GM12864 (cell line): ENCODE results near the gene DNASE2B.

Experiments
- DNase-seq: peaks from one replicate; pipeline ENCODE4 v3.0.0-alpha.2; 2011; ENCODE audit warnings: low read depth
- H3K4me3 ChIP-seq: 2 replicates; pipeline ENCODE4 v1.5.1; 2011; ENCODE audit warnings: mild to moderate bottlenecking, low read depth, low read length, control low read depth
- TF ChIP-seq, protein P1 (sequence below): IDR thresholded peaks from 2 replicates; pipeline ENCODE4 v1.5.1; 2011; ENCODE audit warnings: low read depth, mild to moderate bottlenecking, moderate library complexity, low read length, control low read depth, inconsistent platforms; ENCODE audit errors: missing control alignments

DNASE2B gene

GRCh38 chr1:84365225-84366221, 32.8 kb upstream of the DNASE2B start:
- DNase-seq = no peak

GRCh38 chr1:84366786-84367185, 31.5 kb upstream of the DNASE2B start:
- DNase-seq = no peak
- TF ChIP-seq, protein P1, sequence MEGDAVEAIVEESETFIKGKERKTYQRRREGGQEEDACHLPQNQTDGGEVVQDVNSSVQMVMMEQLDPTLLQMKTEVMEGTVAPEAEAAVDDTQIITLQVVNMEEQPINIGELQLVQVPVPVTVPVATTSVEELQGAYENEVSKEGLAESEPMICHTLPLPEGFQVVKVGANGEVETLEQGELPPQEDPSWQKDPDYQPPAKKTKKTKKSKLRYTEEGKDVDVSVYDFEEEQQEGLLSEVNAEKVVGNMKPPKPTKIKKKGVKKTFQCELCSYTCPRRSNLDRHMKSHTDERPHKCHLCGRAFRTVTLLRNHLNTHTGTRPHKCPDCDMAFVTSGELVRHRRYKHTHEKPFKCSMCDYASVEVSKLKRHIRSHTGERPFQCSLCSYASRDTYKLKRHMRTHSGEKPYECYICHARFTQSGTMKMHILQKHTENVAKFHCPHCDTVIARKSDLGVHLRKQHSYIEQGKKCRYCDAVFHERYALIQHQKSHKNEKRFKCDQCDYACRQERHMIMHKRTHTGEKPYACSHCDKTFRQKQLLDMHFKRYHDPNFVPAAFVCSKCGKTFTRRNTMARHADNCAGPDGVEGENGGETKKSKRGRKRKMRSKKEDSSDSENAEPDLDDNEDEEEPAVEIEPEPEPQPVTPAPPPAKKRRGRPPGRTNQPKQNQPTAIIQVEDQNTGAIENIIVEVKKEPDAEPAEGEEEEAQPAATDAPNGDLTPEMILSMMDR = no peak
- H3K4me3 ChIP-seq = no peak overlapping the region

More at GRCh38 chr1:84365225-84366221, 32.8 kb upstream of the DNASE2B start:
- no peak overlapping the region for H3K4me3 ChIP-seq
- TF ChIP-seq, protein P1 = no peak

DNA sequence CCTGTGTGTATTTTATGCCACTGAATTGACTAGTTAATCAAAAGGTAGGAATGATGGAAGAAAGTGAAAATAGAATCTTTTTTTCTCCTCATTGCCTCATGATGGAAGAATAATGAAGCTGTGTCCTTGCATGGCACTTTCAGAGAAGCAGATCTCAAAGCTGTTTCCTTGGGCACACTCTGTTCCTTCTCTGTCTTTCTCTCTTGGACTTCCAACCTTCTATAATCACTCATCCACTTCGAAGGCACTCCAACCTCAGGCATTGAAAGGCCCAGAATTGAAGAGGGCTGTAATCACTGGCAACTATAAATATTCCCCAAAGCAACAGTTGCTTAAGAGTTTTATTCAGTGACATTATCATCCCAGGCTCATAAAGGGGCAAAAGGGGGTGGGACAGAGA, 31.1 kb upstream of the DNASE2B start:
- H3K4me3 ChIP-seq = no peak overlapping the region
- TF ChIP-seq, protein P1 = no peak
- no peak for DNase-seq

DNA sequence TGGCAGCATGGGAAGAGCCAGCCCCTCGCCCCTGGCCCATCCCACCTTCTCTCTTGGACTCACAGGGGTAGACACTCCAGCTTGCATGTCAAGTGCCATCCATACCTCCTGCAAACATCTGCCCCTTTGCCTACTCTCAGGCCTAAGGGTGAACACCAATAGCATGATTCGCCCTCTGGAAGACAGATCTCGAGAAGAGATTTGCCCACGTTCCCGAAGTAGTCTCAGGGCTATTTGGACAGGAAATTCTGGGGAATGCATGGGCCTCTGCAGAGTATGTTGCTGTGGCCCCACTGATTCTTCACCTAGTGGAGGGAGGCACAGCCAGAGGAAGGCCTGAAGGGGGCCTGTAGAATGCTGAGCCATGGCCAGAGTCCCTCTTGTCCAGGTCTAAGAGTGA, 29.8 kb upstream of the DNASE2B start:
- H3K4me3 ChIP-seq = no peak overlapping the region
- TF ChIP-seq, protein P1 = no peak
- DNase-seq = no peak

DNA sequence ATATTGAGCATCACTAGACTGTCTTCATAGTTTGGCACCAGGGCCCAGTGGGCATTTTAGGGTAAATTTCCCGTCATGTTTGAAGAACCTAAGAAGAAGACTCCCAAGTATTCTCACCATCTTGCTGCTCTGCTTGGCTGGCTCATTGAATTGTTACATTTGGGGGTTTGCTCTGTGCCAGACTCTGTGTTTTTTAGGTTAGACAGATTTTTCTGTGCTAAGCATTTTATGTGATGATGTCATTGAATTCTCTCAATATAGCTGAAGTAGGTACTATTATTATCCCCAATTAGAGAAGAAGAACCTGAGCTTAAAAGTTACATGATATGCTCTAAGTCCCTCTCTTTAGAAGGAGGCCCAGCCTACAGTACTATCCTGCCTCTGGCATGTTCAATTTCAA, 28.0 kb upstream of the DNASE2B start:
- TF ChIP-seq, protein P1 = no peak
- DNase-seq = no peak
- no peak overlapping the region for H3K4me3 ChIP-seq

GRCh38 chr1:84370831-84371394, 27.4 kb upstream of the DNASE2B start:
- TF ChIP-seq, protein P1 = no peak
- no peak overlapping the region for H3K4me3 ChIP-seq
- no peak for DNase-seq
